ENCODE measurements around the gene SACM1L.
"Not testable (repeated sequence)": the region's sequence is repeated elsewhere in the genome, so short reads cannot be mapped to it uniquely, and the experiment has no call there.

Gene SACM1L

DNA sequence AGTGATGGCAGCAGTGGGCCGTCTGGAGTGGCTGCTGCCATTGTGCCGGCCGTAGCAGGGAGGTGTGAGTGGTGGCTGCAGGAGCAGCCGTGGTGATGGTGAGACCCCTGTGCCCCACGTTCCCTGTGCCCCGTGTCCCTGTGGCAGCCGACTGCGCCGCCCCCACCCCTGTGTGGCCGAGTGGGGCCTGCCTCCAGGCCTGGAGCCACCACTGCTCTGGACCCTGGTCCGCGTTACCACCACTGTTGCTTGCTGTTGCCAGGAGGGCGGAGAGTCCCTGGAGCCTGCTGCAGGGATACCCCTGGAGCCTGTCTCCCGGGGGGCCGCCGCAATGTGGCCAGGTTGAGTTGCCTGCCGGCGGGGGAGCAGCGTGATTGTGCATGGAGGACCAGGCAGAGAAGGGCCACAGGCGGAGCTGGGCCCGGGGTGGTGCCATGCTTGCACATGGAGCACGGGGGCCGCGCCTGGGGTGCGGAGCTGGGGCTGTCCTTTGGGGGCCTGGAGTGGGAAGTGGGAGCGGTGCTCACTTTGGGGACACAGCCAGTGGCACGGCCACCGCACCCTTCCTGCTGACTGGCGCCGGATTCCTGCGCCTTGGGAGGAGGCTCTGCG lies 57.1 kb downstream of the SACM1L start:
- no peak for DNase-seq (ENCODE audit: low read depth)

DNA sequence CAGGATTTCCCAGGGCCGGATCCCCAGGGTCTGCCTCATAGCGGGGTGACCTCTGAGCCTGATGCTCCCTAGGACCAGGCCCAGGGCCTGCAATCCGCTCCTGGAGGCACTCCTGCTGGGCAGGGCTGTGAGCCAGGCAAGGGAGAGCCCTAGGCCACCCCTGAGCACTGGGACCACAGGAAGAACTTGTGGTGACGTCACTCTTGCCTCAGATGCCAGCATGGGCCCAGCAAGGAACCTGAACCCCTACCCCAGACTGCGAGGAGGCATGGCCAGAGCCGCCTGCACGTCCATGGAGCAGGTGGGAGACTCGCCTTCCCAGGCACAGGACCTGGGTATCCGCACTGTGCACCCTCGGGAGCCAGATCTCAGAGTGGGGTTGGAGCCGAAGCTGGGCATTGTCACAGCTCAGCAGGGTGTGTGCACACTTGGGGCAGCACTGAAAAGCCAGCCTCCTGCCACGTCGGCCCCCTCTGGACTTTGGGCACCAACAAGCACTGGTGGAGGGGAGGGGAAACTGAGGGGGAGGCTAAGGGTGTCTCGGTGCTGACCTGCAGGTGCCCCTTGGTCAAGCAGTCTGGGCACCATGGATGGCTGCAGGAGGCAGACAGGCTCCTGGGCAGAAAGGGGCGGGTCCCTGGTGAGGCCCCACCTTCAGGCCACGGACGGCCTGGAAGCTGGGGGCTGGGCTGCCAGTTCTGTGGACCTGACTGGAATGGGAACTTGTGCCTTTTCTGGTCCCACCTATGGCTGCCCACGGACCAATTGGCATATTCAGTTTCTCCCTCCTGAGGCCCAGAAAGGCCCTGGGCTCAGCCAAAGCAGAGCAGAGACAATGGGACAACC lies 57.8 kb downstream of the SACM1L start:
- no peak for DNase-seq (ENCODE audit: low read depth)

DNA sequence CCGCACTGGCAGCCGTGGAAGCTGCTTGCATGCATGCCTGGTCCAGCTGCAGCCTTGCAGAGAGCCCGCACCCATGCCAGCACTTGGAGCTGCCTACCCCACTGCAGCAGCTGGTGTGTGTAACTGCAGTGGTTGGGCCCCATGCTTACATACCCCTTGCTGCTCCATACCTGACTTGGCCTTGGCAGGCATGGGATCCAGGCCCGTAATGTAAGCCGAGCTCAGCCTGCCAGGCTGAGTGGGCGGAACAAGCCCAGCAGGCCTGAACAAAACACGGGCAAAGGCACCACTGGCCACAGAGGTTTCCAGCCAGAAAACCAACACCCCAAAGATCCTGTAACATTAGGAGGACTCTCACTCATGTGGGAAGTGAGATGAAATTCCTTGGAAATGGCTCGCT lies 58.9 kb downstream of the SACM1L start:
- DNase-seq (ENCODE audit: low read depth), result no peak

DNA sequence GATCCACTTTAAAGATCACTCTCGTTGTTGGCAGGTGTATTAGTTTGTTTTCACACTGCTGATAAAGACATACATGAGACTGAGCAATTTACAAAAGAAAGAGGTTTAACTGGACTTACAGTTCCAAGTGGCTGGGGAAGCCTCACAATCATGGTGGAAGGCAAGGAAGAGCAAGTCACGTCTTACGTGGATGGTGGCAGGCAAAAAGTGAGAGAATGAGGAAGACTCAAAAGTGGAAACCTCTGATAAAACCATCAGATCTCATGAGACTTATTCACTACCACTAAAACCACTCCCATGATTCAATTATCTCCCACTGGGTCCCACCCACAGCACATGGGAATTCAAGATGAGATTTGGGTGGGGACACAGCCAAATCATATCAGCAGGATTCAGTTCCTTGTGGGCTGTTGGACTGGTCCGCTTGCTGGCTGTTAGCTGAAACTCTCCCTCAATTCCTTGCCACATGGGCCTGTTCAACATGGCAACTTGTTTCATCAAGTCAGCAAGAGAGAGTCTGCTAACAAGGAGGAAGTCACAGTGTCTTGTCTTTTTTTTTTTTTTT lies 59.9 kb downstream of the SACM1L start:
- DNase-seq (ENCODE audit: low read depth), result not testable (repeated sequence)

DNA sequence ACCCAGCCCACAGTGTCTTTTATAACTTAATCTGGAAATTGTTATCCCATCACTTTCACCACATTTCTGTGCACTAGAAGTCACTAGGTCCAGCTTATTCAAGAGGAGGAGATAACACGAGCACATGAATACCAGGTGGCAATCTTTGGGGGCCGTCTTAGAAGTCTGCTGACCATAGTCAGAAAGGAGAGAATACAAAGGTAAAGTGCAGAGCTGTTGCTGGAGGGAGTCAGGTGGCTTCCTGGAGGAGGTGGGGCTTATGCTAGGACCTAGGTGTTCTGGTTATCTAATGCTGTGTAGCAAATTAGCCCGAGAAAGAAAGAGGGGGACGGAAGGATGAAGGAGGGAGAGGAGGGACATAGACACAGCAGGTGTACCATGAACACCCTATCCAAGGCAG lies 60.7 kb downstream of the SACM1L start:
- DNase-seq (ENCODE audit: low read depth), result no peak

DNA sequence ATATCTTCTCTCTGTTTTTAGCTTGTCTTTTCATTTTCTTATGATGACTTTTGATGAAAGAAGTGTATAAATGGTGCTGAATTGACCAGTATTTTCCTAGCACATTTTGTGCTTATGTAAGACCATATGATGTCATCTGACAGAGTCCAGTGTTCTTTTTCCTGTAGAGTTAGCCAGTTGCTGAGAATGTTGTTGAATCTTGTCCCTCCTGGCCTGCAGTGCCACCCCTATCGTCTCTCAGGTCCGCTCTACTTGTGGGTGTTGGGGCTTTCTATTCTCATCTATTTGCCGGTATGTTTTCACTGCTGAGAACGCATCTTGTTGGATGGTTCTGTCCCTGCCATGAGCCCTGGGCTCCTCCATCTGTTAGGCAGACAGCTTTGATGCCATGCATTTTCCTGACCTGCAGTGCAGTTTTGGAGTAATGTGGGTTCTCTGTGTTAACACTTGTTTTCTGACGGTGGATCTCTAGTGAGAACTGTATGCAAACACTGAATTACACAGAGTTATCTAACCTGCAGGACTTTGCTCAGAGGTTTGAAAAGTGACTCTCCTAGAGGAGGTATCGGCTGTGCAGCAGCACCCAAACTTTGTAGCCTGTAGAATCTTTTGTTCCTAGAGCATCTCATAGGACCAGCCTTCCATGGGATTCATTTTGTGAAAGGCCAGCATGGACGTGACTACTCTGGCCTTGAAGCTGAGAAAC lies 62.5 kb downstream of the SACM1L start:
- DNase-seq (ENCODE audit: low read depth), result no peak

DNA sequence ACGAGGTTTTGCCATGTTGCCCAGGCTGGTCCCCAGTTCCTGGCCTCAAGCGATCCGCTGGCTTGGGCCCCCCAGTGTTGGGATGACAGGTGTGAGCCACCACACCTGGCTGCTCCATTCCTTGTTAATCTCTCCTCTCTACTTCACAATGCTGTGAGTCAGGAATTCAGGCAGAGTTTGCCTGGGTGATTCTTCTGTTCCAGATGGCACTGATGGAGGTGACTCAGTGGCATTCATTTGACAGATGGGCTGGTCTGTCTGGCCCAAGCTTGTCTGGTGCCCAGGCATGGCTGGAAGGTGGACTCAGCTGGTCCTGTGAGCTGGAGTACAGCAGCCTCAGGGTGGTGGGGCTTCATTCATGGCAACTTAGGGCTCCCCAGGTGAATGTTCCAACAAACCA lies 63.9 kb downstream of the SACM1L start:
- no peak for DNase-seq (ENCODE audit: low read depth)

DNA sequence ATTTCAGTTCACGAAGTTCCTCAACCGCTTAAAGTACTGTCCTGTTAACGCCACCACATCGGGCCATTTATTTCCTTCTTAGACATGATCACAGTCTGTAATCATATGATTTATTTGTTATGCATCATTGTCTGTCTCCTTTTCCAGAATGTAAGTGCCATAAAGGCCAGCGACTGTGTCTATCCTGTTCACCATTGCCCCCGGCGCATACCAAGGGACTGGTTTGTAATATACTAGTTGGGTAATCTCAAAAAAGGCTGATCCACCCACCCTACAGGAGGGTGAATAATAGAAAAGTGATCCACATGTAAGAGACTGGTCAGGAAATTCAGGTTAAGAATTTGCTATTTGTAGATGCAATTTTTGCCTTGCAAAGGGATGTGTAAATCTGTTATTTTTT lies 65.3 kb downstream of the SACM1L start:
- DNase-seq (ENCODE audit: low read depth), result no peak

DNA sequence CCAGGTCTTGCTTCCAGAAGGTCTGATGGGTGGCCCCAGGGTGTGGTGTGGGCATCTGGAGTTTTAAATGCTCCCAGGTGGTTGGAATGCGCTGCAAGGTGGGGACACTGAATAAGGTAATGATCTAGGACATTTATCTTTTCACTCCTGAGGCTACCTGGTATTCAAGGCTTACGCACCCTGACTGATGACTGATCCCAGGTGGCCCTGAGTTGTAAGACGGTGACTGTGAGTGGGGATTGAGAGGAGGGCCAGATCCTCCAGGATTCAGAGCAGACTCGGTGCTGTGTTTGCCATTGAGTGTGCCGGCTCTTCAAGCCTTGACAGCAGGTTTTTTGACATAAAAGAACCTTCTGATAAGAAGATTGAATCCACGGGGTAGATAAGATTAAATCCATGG lies 66.9 kb downstream of the SACM1L start:
- no peak for DNase-seq (ENCODE audit: low read depth)

DNA sequence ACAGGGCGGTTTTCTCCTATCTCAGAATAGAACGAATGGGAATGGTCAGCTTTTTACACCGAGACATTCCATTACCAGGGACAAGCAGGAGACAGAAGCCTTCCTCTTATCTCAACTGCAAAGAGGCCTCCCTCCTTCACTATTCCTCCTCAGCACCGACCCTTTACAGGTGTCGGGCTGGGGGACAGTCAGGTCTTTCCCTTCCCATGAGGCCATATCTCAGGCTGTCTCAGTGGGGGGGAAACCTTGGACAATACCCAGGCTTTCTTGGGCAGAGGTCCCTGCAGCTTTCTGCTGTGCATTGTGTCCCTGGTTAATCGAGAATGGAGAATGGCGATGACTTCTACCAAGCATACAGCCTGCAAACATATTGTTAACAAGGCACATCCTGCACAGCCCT lies 67.9 kb downstream of the SACM1L start:
- DNase-seq (ENCODE audit: low read depth), result not testable (repeated sequence)

DNA sequence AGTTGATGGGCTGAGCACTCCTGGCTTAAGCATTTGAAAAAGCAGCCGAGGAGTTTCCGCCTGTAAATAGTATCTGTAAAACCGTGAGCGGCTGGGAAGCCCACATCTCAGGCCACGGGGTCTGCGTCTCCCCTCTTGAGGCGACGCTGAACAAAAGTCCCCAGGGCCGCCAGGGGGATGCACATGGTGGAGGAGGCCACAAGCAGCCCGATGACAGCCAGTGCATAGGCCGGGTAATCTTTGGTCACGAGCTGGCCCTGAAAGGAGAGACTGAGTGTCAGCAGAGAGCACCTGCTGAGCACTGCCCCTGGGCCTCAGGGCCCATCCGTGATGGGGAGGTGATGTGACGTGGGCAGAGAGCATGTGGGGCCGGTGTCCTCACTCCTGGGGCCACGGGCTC lies 69.7 kb downstream of the SACM1L start:
- no peak for DNase-seq (ENCODE audit: low read depth)

DNA sequence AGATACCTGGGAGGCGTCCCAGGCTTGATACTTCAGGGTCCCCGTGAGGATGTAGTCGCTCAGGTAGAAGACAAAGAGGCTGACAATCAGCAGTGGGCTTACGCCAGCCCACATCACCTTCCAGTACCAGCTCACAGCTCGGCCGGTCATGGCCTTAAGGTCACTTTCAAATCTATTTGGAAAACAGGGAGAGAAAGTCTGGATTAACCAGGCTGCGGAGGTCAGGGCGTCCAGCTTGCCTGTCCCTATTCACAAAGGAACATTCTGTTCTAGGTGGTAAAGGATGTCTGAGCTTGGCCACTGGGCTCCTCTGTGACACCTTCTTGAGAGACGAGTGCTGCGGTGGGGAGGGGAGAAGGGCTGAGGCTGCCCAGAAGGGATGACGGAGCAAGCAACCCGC lies 70.7 kb downstream of the SACM1L start:
- DNase-seq (ENCODE audit: low read depth), result no peak

DNA sequence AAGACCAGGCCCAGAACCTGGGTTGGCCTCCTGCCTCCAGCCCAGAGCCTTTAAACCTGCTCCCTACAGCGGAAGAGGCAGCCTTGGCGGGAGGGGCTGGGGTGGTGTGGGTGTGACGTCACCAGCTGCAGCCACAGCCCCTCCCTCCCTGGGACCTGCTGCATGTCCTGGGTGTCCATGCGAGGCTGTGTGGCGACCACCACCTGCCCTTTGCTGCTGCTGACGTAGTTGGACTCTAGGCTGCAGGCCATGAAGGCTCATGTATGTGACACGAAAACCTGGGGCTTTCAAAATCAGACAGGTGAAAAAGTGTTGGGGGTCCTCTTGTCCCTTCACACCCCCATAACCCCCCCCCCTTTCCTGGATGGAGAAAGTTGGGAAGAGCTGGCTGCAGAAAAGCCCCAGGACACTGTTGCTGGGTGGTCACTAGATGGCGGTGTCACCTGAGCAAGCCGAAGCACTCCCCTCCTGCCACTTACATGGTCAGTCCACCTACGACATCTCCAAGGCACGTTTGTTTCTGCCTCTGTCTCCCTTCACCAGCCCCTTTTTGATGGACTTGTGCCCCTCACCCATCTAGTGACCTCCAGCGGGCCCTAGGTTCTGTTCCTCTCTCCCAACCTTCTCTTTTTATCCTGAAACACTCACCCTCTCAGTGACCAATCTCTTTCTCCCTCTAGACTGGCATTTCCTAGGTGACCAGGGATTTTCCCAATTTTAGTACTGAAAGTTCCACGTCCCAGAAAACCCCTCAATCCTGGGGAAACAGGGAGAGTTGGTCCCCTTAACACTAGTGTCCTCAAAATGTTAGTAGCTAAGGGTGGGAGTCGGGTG lies 71.9 kb downstream of the SACM1L start:
- DNase-seq (ENCODE audit: low read depth), result peak; percentile 19

DNA sequence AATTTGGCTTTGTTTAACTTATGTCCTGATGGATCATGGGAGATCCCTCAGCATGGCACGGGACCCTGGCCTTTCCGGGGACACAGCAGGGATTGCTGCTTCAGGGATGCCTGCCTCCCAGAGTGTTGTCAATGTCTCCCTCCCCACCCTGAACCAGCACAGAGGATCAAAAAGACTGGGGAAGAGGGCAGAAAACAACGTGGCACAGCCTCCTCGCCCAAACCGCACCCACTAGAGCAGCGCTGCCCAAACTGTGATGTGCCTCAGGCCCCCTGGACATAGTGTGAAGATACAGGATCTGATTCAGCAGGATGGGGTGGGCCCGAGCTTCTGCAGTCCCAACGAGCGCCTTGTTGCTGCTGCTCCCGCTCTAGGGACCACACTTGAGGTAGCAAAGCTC lies 72.6 kb downstream of the SACM1L start:
- no peak for DNase-seq (ENCODE audit: low read depth)

DNA sequence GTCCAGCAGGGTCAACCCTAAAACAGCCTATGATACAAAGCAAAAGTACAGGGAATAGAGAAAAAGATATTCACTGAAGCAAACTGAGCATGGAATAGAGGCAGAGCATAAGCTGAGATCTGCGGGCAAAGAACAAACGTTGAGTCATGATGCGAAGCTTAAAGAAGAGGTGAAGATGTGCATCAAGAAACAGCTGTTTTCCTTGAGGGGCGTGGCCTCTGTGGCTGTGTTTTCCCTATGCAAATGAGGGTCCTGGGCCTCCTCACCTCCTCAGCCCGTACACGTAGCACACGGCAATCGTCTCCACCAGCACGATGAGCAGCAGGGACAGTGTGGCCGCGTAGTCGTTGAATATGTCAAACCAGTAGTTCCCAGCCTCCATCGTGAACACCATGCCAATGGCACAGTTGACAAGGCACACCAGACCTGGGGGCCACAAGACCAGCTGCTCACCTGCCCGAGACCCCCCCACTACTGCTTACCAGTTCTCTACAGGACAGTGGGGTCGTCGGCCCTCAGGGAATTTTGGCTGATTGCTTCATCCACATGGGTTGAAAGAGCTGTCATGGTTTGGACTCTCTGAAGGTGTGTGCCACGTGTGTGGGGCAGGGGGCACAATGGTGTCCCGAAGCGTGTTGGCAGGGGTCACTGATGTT lies 73.6 kb downstream of the SACM1L start:
- DNase-seq (ENCODE audit: low read depth), result no peak

DNA sequence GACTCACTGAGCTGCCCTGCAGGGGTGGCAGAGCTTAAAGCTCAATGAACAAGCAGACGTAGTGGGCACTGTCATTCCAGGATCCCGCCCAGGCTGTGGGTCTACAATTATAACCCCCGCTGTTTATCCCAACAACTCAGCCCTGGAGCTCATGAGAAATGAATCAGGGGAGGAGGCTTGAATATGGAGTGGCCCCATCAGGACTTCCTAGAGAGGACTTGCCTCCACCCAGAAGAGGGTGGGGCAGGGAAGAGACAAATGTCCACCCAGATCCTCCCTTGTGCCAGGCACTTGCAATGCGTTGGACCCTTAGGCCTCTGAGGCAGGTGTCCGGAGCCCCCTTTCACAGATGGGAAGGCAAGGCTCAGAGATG lies 74.1 kb downstream of the SACM1L start:
- no peak for DNase-seq (ENCODE audit: low read depth)

DNA sequence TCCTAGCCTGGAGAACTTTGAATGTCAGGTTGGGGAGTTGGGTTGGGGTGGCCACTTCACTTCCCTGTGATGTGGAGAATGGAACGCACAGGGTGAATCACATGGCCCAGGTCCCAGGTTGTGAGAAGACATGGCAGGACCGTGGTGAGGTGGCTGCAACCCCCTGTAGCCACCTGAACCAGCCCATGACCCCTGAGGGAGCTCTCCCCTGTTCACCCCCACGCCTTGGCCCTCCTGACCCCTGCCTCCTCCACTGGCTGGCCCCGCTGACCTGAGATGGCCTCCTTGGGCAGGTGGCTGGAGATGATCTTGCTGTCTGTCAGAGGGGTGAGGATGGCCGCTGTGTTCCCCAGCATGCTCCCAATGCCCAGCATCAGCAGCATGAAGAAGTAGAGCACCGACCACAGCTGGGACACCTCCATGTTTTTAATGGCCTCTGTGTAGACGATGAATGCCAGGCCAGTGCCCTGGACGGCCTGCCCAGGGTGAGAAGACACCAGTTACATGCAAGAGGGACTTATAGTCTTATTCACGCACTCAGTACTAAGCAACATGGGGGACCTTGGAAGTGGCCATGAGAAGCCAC lies 76.2 kb downstream of the SACM1L start:
- DNase-seq (ENCODE audit: low read depth), result no peak

DNA sequence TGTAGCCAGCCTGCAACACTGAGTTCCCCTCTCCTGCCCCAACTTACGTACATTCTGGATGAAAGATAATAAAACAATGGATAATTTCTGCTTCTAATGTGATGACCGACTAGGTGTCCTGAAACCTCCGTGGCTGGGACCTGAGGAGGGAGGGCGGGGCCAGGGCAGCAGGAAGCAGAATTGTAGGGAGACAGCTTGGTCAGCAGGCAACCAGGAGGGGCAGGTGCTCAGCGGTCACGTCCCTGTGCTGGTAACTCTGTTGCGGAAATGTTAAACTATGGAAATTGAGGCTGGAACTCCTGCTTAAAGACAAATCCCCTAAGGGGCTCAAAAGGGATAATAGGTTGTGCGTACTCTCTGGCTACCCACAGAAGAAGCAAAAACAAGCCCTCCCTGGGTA lies 76.8 kb downstream of the SACM1L start:
- no peak for DNase-seq (ENCODE audit: low read depth)

DNA sequence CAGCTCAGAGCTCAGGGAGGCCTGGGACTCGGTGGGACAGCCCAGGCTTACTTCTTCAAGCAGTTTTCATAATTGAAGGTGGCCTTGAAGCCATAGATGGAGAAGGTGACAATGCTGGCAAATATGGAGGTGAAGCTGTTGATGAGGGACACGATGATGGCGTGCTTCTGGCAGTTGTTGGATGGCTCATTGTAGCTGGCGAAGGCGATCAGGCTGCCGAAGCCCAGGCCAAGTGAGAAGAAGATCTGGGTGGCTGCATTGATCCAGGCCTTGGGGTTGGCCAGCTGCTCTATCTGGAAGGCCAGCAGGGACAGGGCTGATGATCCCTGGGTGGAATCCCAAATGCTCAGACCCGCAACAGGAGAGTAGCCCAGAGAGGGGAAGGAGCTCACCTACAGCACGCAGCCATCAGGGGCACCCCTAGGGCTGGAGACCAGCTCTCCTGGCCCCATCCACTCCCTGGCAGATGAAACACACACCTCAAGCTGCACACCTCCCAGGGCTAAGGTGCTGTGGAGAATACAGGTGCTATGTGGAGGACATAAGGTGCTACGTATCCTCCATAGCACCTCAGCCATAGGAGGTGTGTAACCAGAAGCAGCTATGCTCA lies 82.1 kb downstream of the SACM1L start:
- no peak for DNase-seq (ENCODE audit: low read depth)

DNA sequence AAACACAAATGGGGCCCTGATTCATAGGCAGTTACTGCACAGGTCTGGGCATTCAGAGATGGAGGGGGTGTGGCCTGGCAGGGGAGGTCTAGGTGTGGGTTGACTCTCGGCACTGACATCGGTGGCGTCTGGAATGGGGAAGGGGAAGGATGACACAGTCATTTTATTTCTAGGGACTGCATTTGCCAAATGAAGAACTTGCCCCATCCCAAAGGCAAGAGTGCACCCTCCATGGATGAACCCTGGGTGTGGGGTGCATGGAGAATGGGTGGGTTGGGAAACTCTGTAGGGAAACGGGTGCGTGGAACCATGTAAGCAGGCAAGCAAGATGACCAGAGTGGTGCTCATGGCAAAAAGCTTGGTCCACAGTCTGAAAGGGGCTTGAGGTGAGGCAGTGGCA lies 82.6 kb downstream of the SACM1L start:
- no peak for DNase-seq (ENCODE audit: low read depth)

Measured in stimulated activated CD8-positive, alpha-beta memory T cell treated with anti-CD3 and anti-CD28 coated beads, Interleukin-4, amount 100 ng/mL, for 24 hours (primary cell).